Measurements from ENCODE around the gene MINDY2. TPM values are rescaled to one million over a fixed set of nuclear protein-coding genes. Genes with fewer than 3 reads are reported as not detected.
A peak's percentile ranks its signal among the peaks of the same experiment; 100 is the strongest.

Gene MINDY2
- 11.7 and 13.4 TPM in 2 replicates for total RNA-seq (2014; rRNA removed)
- polyA plus RNA-seq (2012): 2.5 TPM

GRCh38 chr15:58770857-58771620, at the start of gene MINDY2:
MINDY2 (plus strand) TSS chr15:58771302; CDS start chr15:58771396, 94 bp downstream.
- DNase-seq (ENCODE audit: low read depth): peak; percentile 99

- peak; percentile 43 for DNase-seq (ENCODE audit: low read depth)
Measured at GRCh38 chr15:58724466-58724865, 46.6 kb upstream of the MINDY2 start.

GRCh38 chr15:58726867-58727266, 44.2 kb upstream of the MINDY2 start:
- DNase-seq (ENCODE audit: low read depth): no peak

- DNase-seq (ENCODE audit: low read depth): peak; percentile 79
Measured at GRCh38 chr15:58731756-58732535, 39.2 kb upstream of the MINDY2 start.

- no peak for DNase-seq (ENCODE audit: low read depth)
Measured at GRCh38 chr15:58732625-58733363, 38.3 kb upstream of the MINDY2 start.

- DNase-seq (ENCODE audit: low read depth): no peak
Measured at GRCh38 chr15:58734859-58735258, 36.2 kb upstream of the MINDY2 start.

- DNase-seq (ENCODE audit: low read depth): no peak
Measured at GRCh38 chr15:58736018-58736643, 35.0 kb upstream of the MINDY2 start.

- no peak for DNase-seq (ENCODE audit: low read depth)
Measured at GRCh38 chr15:58737298-58737697, 33.8 kb upstream of the MINDY2 start.

- peak; percentile 41 for DNase-seq (ENCODE audit: low read depth)
Measured at GRCh38 chr15:58738046-58738707, 32.9 kb upstream of the MINDY2 start.

GRCh38 chr15:58740436-58740835, 30.7 kb upstream of the MINDY2 start:
- no peak for DNase-seq (ENCODE audit: low read depth)

GRCh38 chr15:58741032-58741431, 30.1 kb upstream of the MINDY2 start:
- no peak for DNase-seq (ENCODE audit: low read depth)

GRCh38 chr15:58742022-58742813, 28.9 kb upstream of the MINDY2 start:
- peak; percentile 50 for DNase-seq (ENCODE audit: low read depth)

GRCh38 chr15:58742819-58743502, 28.1 kb upstream of the MINDY2 start:
- no peak for DNase-seq (ENCODE audit: low read depth)

- DNase-seq (ENCODE audit: low read depth): no peak
Measured at GRCh38 chr15:58746174-58746573, 24.9 kb upstream of the MINDY2 start.

- no peak for DNase-seq (ENCODE audit: low read depth)
Measured at GRCh38 chr15:58748040-58748851, 22.9 kb upstream of the MINDY2 start.

GRCh38 chr15:58748852-58749531, 22.1 kb upstream of the MINDY2 start:
- DNase-seq (ENCODE audit: low read depth): peak; percentile 42

GRCh38 chr15:58749532-58750337, 21.4 kb upstream of the MINDY2 start, which contains the start of gene ADAM10:
ADAM10 (minus strand) TSS chr15:58749707; CDS start chr15:58749534, 173 bp downstream.
- peak; percentile 99 for DNase-seq (ENCODE audit: low read depth)

Data from LHCN-M2 (cell line).